ENCODE results near the gene UBXN1.

The UBXN1 gene

DNA sequence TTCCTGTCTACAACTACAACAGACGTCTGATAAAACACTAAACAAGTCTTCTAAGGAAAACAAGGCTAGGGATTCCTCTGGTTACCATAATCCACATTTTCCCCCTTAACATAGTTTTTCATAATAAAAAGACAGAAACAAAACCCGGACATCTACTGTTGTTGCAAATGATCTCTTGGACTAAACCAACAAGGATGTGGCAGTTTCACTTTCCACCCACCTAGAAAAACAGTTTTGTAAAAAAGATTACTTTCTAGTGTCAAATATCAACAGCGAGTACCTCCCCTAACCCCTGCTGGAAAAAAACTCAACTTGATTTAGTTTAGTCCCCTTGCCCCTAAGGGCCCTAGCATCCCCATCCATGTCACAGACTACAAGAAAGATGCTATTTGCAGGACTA lies 34.0 kb upstream of the UBXN1 start:
- H3K27ac ChIP-seq = peak overlapping the region; percentile 38
- no peak overlapping the region for H3K4me3 ChIP-seq (ENCODE audit: low read depth in 1 of 2, low read length in 1 of 2)
- TF ChIP-seq CTCF (IDR thresholded peaks at IDR 0.05) = no peak
- H3K36me3 ChIP-seq = peaks cover 70% of the 10 kb centered on the region
- peaks cover 19 to 20% of the 10 kb centered on the region in 2 experiments for H3K4me1 ChIP-seq (ENCODE audit: control insufficient read depth in 1 of 2, insufficient read depth in 1 of 2, low read depth in 1 of 2, low read length in 1 of 2)
- no peaks in the 10 kb centered on the region for H3K9me3 ChIP-seq
- H3K27me3 ChIP-seq = no peaks in the 10 kb centered on the region

DNA sequence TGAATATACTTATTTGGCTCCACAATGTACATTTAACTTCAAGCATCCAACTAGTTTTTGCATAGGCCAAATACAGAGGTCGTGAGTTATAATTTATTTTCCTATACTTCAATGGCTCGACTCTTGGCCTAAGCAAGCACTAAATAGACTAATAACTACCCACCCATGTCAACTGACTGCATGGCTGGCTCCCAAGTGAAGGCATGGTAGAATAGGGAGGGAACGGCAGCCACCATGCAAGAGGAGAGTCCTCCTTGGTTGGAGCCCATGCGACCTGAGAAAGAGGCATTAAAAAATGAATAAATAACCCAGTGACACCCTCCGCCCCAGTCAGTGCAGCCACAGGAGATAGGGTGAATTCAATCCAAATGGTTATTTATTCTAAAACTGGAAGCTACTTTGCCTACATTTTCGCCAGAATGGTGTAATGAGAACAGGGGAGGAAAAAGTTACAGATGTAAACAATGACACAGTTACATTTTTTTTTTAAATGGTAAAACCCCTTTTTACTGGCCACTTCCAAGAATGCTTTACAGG lies 33.5 kb upstream of the UBXN1 start:
- peak overlapping the region; percentile 38 for H3K27ac ChIP-seq
- no peak for TF ChIP-seq CTCF (IDR thresholded peaks at IDR 0.05)
- H3K36me3 ChIP-seq = peaks cover 65% of the 10 kb centered on the region
- H3K4me1 ChIP-seq (ENCODE audit: control insufficient read depth in 1 of 2, insufficient read depth in 1 of 2, low read depth in 1 of 2, low read length in 1 of 2) = peaks cover 20% of the 10 kb centered on the region in 2 experiments
- no peaks in the 10 kb centered on the region for H3K9me3 ChIP-seq
- H3K4me3 ChIP-seq (ENCODE audit: low read depth in 1 of 2, low read length in 1 of 2) = no peak overlapping the region
- H3K27me3 ChIP-seq = no peaks in the 10 kb centered on the region

- no peaks in the 10 kb centered on the region for H3K9me3 ChIP-seq
- peaks cover 41% of the 10 kb centered on the region for H3K36me3 ChIP-seq
- H3K27ac ChIP-seq = peak overlapping the region; percentile 91
- no peak for TF ChIP-seq CTCF (IDR thresholded peaks at IDR 0.05)
- no peaks in the 10 kb centered on the region for H3K27me3 ChIP-seq
- peaks cover 39 to 42% of the 10 kb centered on the region in 2 experiments for H3K4me1 ChIP-seq (ENCODE audit: control insufficient read depth in 1 of 2, insufficient read depth in 1 of 2, low read depth in 1 of 2, low read length in 1 of 2)
- peak overlapping the region; percentile 76 to 86 for H3K4me3 ChIP-seq (ENCODE audit: low read depth in 1 of 2, low read length in 1 of 2)
Observed at GRCh38 chr11:62710001-62710345, 31.1 kb upstream of the UBXN1 start.

- H3K4me1 ChIP-seq (ENCODE audit: control insufficient read depth in 1 of 2, insufficient read depth in 1 of 2, low read depth in 1 of 2, low read length in 1 of 2) = peaks cover 42 to 44% of the 10 kb centered on the region in 2 experiments
Observed at GRCh38 chr11:62709247-62710000, 30.6 kb upstream of the UBXN1 start.

DNA sequence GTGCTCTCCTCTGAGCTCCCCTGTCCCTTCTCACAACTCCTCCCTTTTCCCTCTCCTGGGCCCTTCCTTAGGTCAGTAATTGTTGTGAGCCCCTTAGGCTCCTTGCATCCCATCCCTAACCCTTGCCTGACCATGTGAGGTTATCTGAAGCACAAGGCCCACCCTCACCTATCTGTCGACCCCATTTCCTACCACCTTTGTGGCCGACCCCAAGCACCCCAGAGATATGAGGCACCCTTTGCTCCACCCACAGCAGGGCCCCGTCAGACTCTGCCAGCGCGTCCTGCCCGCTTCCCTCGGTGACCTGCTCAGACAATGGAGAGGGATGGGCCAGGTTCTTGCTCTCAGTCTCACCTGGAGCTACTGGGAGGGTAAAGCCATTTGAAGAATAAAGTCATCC lies 29.9 kb upstream of the UBXN1 start:
- Histone ChIP-seq H3K36me3 (peaks cover 29% of the 10 kb centered on the region), H3K4me1 (ENCODE audit: control insufficient read depth in 1 of 2, insufficient read depth in 1 of 2, low read depth in 1 of 2, low read length in 1 of 2) (peaks cover 42 to 49% of the 10 kb centered on the region in 2 experiments), H3K27me3 (no peaks in the 10 kb centered on the region), H3K4me3 (ENCODE audit: low read depth in 1 of 2, low read length in 1 of 2) (peak overlapping the region; percentile 76 to 86), H3K9me3 (no peaks in the 10 kb centered on the region), H3K27ac (peak overlapping the region; percentile 91)
- TF ChIP-seq CTCF (IDR thresholded peaks at IDR 0.05) = no peak

More at GRCh38 chr11:62709247-62710000, 30.6 kb upstream of the UBXN1 start:
- H3K9me3 ChIP-seq = no peaks in the 10 kb centered on the region
- H3K36me3 ChIP-seq = peaks cover 36% of the 10 kb centered on the region
- peak overlapping the region; percentile 91 for H3K27ac ChIP-seq
- no peaks in the 10 kb centered on the region for H3K27me3 ChIP-seq
- peak overlapping the region; percentile 76 to 86 for H3K4me3 ChIP-seq (ENCODE audit: low read depth in 1 of 2, low read length in 1 of 2)
- TF ChIP-seq CTCF (IDR thresholded peaks at IDR 0.05) = peak; percentile 36

All from neutrophil (primary cell).